Heart left ventricle (tissue), 16 donors: ENCODE data around the gene SLC9B2. TPM values are rescaled to one million over a fixed set of nuclear protein-coding genes. Genes with fewer than 3 reads are reported as not detected.

Experiments
- ATAC-seq, 4 donors: fragments of 200-7000 bp; cut with Tn5 transposase; one replicate each; pipeline ENCODE4 v1.9.1; 2020 to 2022; ENCODE audit warnings: moderate library complexity in 4 of 4, mild to moderate bottlenecking in 3 of 4, moderate number of reproducible peaks in 1 of 4
- DNase-seq, 5 donors: peaks; one replicate each; pipeline ENCODE4 v3.0.0-alpha.2; 2020
- H3K27ac ChIP-seq, 12 donors: fragments of 200-600 bp; sonication (generic) in 4 of 12; one replicate each; pipeline versions ENCODE4 v1.5.0 to v1.8.0; 2016 to 2022; ENCODE audit warnings: mild to moderate bottlenecking in 2 of 12
- H3K27me3 ChIP-seq, 9 donors: fragments of 200-600 bp; sonication (generic) in 2 of 9; one replicate each; pipeline versions ENCODE4 v1.5.1 to v1.8.0; 2016 to 2022; ENCODE audit warnings: mild to moderate bottlenecking in 3 of 9
- H3K36me3 ChIP-seq, 9 donors: fragments of 200-600 bp; sonication (generic) in 2 of 9; one replicate each; pipeline versions ENCODE4 v1.5.0 to v1.8.0; 2018 to 2022; ENCODE audit warnings: mild to moderate bottlenecking in 2 of 9
- H3K4me1 ChIP-seq, 12 donors: fragments of 200-600 bp; sonication (generic) in 4 of 12; one replicate each; pipeline versions ENCODE4 v1.5.0 to v1.8.0; 2016 to 2022; ENCODE audit warnings: mild to moderate bottlenecking in 3 of 12
- H3K4me3 ChIP-seq, 12 donors: fragments of 200-600 bp; sonication (generic) in 4 of 12; one replicate each; pipeline versions ENCODE4 v1.5.0 to v1.8.0; 2017 to 2022; ENCODE audit warnings: mild to moderate bottlenecking in 9 of 12, moderate library complexity in 4 of 12
- H3K9me3 ChIP-seq, 12 donors: fragments of 200-600 bp; sonication (generic) in 4 of 12; one replicate each; pipeline versions ENCODE4 v1.5.0 to v1.8.0; 2016 to 2022; ENCODE audit warnings: mild to moderate bottlenecking in 1 of 12
- CTCF ChIP-seq, 12 donors: fragments of 200-600 bp; sonication (generic) in 4 of 12; IDR thresholded peaks; one replicate each; pipeline versions ENCODE4 v1.5.0 to v1.8.0; 2018 to 2022; ENCODE audit warnings: antibody characterized with exemption in 12 of 12, mild to moderate bottlenecking in 5 of 12
- POLR2A ChIP-seq, 2 donors: fragments of 450-650 bp; IDR thresholded peaks; one replicate each; pipeline ENCODE4 v1.6.1; 2017; ENCODE audit warnings: antibody characterized with exemption in 2 of 2, mild to moderate bottlenecking in 2 of 2, moderate library complexity in 2 of 2
- WGBS, 4 donors: extraction: QIAGEN DNeasy Blood & Tissue Kit in 2 of 4; methylation state at CpG; one replicate each; pipeline versions ENCODE4 v1.1.5 to v1.1.7; 2013 to 2018; 5-methylcytosine and 5-hydroxymethylcytosine counted together
- intact Hi-C, 10 donors: fragments of 100-400 bp; cut with DNase I; formaldehyde crosslinking; loops; one replicate each; pipeline versions ENCODE4 v1.11.1 to v1.14.2; 2022
- polyA plus RNA-seq, 2 donors: library from polyadenylated mRNA; stranded (reverse); fragments of 200-250 nt; gene quantifications; one replicate each; pipeline ENCODE4 v1.2.3, GENCODE V29; 2013
- total RNA-seq, 9 donors: library from RNA; depleted of rRNA in 2 of 9; stranded (reverse); fragments of >200 nt in 2 of 9; fragmentation: NEBNext Ultra II Directional in 3 of 9; extraction: Animal tissue kit (Norgen Biotek cat#: 25700) in 3 of 9; gene quantifications; one replicate each; pipeline versions ENCODE4 v1.1.0 to v1.2.4, GENCODE V29; 2016 to 2023
- donor health status: ischemic (EF 13 %, LVEDD 7.1; RV severe dilation, severe dysfunction).
- donor health status: healthy with polysubstance abuse.
- donor health status: DM: no; HTN: yes; CAD: no.
- donor health status: DM: no; HTN: no; CAD: no.
- donor health status: ischemic (EF 25% LVEDD 6.9; RV normal size, moderate dysfunction).
- donor health status: ischemic (EF 25% LVEDD 5.7; RV mildly dilated, moderate dysfunction).
- donor health status: healthy.
- donor health status: DM: yes; HTN: yes; CAD: no.
- donor health status: ischemic (EF 35%, LVEDD 5.7; RV mildly dilated, moderate dysfunction).
- donor health status: nonischemic (EF 11% LVEDD 7.7; RV severe dilation, severe dysfunction).
- donor health status: DM: yes; HTN: yes; CAD: no.
- donor health status: PGD.
- donor health status: ischemic (EF 29% LVEDD 5.4; RV normal size, mild dysfunction).
- donor health status: nonischemic (EF 23%, LVEDD 6.1; RV moderate dilation, normal function).

SLC9B2 gene
- total and polyA plus RNA-seq, 11 donors, result 1.4 to 7.1 (median 4.6) TPM

- intact Hi-C loops, result loop anchor here in 7 of 10 donors (5.0 to 10.0 kb wide), 8 partner anchors 83 to 667 kb away; partner anchors contain the start of genes UBE2D3 (in 2 of the 7), BDH2 (in 1 of the 7), CISD2 (in 1 of the 7) and MANBA (in 1 of the 7)
- Histone ChIP-seq H3K36me3 (no peaks in the 10 kb centered on the region), H3K4me1 (peaks cover 0 to 18% (median 10%) of the 10 kb centered on the region in 12 donors), H3K9me3 (no peaks in the 10 kb centered on the region), H3K27me3 (no peaks in the 10 kb centered on the region), H3K27ac (peak overlapping the region in 4 of 12 donors; percentile 1 to 80 (median 41)), H3K4me3 (no peak overlapping the region)
- ATAC-seq (peak in 1 of 4 donors; percentile 44), DNase-seq (no peak)
- 65 to 83% (median 77%) methylated on average over 1 of the region's 1 CpG for WGBS, 4 donors
- TF ChIP-seq CTCF (IDR thresholded peaks at IDR 0.05), result no peak
- TF ChIP-seq POLR2A (IDR thresholded peaks at IDR 0.05), result no peak
These were observed 64.5 kb downstream of the SLC9B2 start for GRCh38 chr4:103012060-103012459.

GRCh38 chr4:103011378-103012025, 65.1 kb downstream of the SLC9B2 start:
- Histone ChIP-seq H3K27me3 (no peaks in the 10 kb centered on the region), H3K4me1 (peaks cover 0 to 18% (median 10%) of the 10 kb centered on the region in 12 donors), H3K4me3 (no peak overlapping the region), H3K27ac (peak overlapping the region in 2 of 12 donors; percentile 48 to 80), H3K9me3 (no peaks in the 10 kb centered on the region), H3K36me3 (no peaks in the 10 kb centered on the region)
- no peak for TF ChIP-seq POLR2A (IDR thresholded peaks at IDR 0.05)
- no peak for TF ChIP-seq CTCF (IDR thresholded peaks at IDR 0.05)
- ATAC-seq (peak in 3 of 4 donors; percentile 47 to 68 (median 63)), DNase-seq (no peak)
- WGBS, 4 donors, result 63 to 83% (median 76%) methylated on average over 4 of the region's 4 CpGs
- intact Hi-C loops, result loop anchor here in 7 of 10 donors (2.0 to 10.0 kb wide), 10 partner anchors 83 to 667 kb away; partner anchors contain the start of genes UBE2D3 (in 2 of the 7), BDH2 (in 1 of the 7), CISD2 (in 1 of the 7) and MANBA (in 1 of the 7)

GRCh38 chr4:103010804-103011203, 65.8 kb downstream of the SLC9B2 start:
- intact Hi-C loops, result loop anchor here in 7 of 10 donors (2.0 to 10.0 kb wide), 10 partner anchors 84 to 666 kb away; partner anchors contain the start of genes UBE2D3 (in 2 of the 7), BDH2 (in 1 of the 7), CISD2 (in 1 of the 7) and MANBA (in 1 of the 7)
- Histone ChIP-seq H3K4me3 (no peak overlapping the region), H3K4me1 (peaks cover 0 to 18% (median 10%) of the 10 kb centered on the region in 12 donors), H3K36me3 (no peaks in the 10 kb centered on the region), H3K9me3 (no peaks in the 10 kb centered on the region), H3K27ac (peak overlapping the region in 1 of 12 donors; percentile 80), H3K27me3 (no peaks in the 10 kb centered on the region)
- TF ChIP-seq POLR2A (IDR thresholded peaks at IDR 0.05) (no peak), CTCF (IDR thresholded peaks at IDR 0.05) (no peak)
- WGBS, 4 donors, result 95 to 96% (median 95%) methylated on average over 1 of the region's 1 CpG
- DNase-seq (no peak), ATAC-seq (no peak)
